ENCODE measurements around the gene UNC13C.

DNA sequence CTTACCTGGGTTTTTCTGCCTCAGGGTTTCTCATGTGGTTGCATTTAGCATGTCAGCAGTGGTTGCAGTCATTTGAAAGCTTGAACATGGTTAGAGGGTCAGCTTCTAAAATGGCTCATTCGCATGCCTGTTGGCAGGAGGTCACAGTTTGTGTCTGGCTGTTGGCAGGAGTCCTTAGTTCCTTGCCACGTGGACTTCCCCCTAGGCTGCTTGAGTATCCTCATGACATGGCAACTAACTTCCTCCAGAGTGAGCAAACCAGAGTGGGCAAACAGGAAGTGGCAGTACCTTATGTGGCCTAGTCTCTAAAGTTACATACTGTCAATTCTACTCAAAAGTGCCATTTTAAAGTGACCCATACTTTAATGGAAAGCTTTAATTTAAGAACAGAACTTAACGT lies 3.4 kb upstream of the UNC13C start:
- TF ChIP-seq, protein P1, sequence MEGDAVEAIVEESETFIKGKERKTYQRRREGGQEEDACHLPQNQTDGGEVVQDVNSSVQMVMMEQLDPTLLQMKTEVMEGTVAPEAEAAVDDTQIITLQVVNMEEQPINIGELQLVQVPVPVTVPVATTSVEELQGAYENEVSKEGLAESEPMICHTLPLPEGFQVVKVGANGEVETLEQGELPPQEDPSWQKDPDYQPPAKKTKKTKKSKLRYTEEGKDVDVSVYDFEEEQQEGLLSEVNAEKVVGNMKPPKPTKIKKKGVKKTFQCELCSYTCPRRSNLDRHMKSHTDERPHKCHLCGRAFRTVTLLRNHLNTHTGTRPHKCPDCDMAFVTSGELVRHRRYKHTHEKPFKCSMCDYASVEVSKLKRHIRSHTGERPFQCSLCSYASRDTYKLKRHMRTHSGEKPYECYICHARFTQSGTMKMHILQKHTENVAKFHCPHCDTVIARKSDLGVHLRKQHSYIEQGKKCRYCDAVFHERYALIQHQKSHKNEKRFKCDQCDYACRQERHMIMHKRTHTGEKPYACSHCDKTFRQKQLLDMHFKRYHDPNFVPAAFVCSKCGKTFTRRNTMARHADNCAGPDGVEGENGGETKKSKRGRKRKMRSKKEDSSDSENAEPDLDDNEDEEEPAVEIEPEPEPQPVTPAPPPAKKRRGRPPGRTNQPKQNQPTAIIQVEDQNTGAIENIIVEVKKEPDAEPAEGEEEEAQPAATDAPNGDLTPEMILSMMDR (IDR thresholded peaks at IDR 0.05; ENCODE audit: insufficient read depth, low read depth, low read length), result no peak
- TF ChIP-seq EZH2 (IDR thresholded peaks at IDR 0.05; ENCODE audit: insufficient read depth, low read length), result no peak

Data from astrocyte (in vitro differentiated cells and primary cell).